T-helper 2 cell (primary cell): ENCODE data around the gene TOR4A.
A peak's percentile ranks its signal among the peaks of the same experiment; 100 is the strongest.

Experiments used
- DNase-seq, 5 experiments: peaks; one replicate each; pipeline versions ENCODE4 v3.0.0 to v3.0.0-alpha.2; 2012 to 2022

TOR4A gene

GRCh38 chr9:137273095-137273490 is 4.4 kb upstream of the TOR4A start:
- no peak for DNase-seq

GRCh38 chr9:137273611-137274320 is 3.8 kb upstream of the TOR4A start:
- DNase-seq = no peak

GRCh38 chr9:137275203-137275587 is 2.3 kb upstream of the TOR4A start:
- no peak for DNase-seq

DNA sequence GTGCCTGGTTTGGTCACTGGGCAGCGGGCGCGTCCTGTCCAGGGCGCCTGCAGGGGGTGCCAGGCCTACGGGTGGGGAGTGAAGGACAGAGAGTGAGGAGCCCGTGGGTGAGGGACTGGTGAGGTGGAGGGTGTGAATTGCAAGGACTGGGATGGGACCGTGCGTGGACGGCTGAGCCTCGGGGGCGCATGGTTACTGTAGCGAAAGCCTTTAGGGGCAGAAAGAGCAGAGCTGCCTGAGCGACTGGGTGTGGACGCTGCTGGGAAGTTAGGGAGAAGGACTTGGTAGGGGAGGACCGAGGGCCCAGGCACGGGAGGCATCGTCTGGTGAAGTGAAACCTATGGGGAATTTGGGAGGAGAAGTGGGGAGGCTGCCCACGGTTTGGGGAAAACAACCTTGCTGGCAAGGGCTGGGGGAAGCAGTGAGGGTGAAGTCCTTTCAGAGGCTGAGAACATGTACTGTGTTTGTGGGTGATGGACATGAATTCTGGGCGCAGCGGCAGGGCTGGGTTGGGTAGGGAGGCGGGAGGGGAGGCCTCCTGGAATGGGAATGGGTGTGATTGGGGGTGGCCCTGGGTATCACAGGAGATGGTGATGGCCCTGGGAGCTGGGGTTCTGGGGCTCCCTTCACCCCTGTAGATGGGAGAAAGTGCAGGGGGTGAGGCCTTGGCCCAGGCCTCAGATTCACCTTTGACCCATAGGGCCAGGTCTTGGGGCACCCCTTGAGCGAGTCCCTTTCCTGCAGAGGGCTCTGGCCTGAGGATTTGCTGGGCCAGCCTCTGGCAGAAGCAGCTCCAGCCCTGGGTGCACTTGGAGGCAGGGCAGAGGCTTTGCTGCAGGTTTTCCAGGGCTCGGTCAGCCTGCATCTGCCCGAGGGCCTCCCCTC is 1.7 kb upstream of the TOR4A start:
- DNase-seq = no peak

DNA sequence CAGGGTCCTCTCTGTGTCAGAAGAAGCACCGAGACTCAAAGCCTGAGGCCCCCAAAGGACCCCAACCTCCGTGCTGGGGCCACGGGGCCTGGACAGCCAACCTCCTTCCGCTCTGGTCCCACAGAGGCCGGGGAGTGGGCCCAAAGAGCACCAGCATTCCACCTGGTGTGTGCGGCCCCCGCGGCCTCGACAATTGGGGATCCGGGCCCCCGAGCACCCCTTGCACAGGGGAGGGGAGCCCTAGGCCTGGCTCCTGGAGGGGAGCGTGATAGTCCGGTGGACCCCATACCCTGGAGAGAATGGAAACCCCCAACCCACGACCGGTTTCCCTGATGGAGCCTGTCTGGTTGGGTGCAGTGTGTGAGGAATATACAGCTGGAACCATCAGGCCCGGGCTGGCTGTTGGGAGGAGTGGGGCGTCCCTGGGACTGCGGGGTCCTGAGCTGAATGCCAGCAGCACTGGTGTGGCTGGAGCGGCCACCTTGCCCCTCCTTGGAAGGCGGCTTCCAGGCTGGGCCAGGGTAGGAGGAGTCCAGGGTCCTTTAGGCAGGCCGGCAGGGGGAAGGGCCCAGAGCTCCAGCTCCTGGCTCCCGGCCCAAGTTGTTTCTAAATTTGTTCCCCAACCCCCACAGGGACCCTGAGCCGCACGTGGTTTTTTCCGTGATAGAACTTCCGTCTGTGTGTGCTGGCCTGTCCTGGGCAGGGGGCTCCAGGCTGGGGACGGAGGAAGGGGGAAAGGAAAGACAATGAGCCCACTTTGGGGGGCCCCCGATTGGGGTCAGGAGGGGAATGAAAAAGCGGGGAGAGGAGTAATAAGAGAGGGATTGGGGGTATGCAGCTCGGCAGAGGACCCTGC is 825 bp upstream of the TOR4A start:
- DNase-seq = no peak

DNA sequence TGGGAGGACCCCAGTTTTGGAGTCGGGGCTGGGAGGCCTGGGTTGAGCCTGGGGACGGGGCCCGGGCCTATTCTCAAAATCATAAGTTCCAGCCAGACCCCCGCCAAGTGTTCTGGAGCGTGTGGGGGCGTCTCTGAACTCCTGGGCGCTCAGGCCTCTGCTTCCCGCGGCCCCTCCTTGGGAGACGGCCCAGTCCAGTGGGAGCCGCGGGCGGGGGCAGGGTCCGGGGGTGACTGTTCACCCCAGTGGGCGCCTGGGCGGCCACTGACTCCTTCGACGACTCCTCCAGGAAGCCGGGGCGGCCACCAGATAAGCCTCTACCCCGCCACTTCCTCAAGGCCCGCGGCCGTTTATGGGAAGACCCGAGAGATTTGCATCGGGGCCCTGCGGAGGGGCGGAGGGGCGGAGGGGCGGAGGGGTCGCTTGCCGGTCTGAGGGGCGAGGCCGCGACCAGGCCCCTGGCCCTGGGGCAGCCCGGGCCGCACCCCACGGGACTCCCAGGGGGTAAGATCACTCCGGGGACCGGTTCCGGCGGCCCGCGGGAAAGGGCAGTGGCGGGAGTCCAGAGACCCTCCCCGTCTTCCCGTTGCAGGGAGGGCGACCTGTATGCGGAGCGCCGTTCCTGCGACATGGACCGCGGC is 655 bp downstream of the TOR4A start:
- DNase-seq = no peak

DNA sequence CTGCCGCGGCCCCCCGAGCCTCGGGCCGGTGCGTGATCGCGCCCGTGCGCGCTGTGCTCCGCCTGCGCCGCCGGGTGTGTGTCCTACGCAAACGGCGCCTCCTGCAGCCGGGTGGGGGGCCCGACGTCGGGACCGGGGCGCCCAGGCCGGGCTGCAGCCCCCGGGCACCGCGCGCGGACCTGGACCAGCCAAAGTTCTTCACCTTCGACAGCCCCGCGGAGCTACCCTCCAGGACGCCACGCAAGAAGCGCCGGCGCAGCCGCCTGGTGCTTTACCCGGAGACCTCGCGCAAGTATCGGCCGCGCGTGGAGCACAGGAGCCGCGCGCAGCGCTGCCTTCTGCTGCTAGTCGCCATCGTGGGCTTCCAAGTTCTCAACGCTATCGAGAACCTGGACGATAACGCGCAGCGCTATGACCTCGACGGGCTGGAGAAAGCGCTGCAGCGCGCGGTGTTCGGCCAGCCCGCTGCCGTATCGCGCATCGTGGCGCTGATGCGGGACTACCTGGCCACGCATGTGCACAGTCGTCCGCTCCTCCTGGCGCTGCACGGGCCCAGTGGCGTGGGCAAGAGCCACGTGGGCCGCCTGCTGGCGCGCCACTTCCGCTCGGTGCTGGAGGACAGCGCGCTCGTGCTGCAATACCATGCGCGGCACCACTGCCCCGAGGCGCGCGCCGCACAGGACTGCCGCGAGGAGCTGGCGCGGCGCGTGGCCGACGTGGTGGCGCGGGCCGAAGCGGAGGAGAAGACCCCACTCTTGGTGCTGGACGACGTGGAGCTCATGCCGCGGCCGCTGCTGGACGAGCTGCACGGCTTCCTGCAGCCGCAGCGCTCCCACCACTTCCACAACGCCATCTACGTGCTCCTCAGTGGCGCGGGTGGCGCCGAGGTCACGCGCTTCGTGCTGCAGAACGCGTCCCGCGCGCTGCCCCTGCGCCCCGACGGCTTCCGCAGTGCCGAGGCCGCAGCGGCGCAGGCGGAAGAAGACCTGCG is 1.5 kb downstream of the TOR4A start:
- no peak for DNase-seq

GRCh38 chr9:137279741-137280473 is 2.4 kb downstream of the TOR4A start:
- no peak for DNase-seq

DNA sequence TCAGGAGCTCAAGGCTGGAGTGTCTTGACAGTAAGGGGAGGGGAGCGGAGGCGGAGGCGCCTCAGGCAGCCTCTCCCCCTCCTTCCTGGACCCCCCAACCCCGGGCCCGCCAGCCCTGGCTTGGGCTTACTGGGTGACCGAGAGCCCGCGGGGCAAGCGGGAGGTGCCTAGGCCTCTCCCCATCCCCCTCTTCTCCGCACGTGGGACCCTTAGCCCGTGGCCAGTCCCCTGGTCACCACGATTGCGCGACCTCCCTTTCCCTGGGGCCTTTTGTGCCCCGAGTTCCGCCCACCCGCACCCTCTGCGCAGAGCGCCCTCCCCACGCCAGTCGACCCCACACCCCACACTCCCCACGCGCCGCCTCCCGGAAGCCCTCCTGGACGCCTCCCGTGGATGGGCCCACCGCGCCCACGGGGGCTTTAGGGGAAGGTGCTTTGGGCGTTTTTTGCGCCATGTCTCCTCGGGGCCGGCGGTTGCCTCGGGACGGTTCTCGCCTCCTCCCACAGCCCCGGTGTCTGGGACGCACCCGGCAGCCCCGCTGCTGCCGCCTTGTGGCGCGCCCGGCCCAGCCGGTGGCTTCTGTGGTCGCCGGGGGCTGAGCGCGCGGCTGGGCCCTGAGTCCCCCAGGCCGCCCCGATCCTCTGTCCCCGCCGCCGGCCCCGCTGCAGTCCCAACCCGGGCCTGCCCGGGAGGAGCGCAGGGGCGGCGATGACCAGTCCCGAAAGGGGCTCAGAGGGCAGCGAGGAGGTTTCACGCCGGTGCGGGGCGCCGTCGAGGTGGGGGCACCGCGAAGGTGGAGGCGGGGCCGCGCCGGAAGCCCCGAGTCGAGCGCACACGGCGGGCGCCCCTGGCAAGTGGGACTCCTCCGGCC is 3.2 kb downstream of the TOR4A start:
- DNase-seq = no peak

DNA sequence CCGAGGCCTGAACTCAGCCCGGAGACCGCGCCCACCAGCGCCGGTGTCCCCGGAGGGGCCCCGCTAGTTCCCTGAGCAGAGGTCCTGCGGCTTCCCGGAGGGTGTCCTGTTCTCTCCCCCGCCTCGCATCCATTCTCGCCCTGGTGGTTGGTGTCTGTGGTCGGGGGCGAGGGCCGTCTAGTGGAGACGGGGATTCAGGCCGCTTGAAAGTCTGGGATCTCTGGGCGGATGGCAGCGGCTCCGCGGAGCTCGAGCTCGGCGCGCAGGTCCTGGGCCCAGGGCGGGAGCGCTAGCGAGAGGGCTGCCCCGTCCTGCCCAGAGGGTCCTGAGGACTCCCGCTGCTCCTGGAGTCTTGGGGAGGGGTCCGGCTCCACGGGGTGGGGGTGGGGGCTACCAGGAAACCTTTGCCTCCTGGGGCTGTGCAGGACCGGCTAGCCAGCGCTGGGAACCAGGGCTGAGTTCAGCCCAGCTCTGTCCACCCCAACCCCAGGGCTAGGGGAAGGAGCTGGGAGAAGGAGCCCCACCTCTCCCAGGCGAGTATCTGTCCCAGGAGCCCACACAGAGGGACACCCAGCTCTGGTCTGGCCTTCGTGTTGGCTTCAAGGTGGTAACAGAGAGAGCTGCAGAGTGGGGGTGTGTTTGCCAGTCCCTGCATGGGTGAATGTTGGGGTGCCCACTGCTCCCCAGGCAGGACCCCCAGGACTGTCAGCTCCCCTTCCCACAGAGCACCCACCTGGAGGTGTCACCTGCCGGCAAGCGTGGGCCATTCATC is 4.0 kb downstream of the TOR4A start:
- DNase-seq = no peak

DNA sequence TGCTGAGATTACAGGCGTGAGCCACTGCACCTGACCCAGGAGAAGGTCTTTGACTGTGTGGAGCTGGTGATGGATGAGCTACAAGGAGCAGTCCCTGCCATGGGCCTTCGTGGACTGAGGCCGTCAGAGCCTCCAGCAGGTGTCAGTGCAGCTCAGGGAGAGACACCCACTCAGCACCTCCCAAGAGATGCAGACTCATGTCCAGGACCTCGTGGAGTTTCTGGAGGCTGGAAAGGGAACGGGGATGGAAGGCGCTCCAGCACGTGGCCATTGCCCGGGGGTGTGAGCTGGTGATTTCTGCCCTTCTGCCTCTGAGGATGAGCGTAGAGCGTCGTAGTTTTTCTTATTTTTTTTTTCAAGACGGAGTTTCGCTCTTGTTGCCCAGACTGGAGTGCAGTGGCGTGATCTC is 9.5 kb downstream of the TOR4A start:
- DNase-seq = peak in 1 of 5 experiments; percentile 41

- no peak for DNase-seq
Measured at GRCh38 chr9:137293094-137293481, 15.6 kb downstream of the TOR4A start.

DNA sequence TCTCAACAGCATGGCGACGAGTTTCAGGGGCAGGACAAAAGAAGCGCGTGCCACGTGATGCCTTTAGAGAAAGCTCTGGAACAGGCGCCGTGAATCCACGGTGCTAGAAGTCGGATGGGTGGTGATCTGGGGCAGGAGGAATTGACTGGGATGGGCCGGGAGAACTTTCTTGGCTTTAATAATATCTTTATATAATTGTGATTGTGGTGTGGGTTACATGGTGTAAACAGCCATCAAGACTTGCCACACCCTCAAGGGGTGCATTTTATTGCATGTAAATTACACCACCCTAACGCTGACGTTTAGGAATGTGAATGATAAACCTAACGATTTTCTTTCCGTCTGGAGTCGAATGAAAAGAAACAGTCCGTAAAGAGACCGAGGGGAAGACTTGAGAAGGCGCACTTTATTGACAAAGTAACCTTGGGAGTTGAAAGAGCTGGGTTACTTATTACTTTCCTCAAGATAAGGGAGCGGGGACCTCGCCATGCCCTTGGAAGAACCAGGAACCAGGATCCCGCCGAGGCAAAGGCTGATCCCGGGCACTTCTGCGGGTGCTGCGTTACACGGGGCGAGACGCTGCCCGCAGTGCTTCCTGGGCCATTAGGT is 16.1 kb downstream of the TOR4A start:
- no peak for DNase-seq

DNA sequence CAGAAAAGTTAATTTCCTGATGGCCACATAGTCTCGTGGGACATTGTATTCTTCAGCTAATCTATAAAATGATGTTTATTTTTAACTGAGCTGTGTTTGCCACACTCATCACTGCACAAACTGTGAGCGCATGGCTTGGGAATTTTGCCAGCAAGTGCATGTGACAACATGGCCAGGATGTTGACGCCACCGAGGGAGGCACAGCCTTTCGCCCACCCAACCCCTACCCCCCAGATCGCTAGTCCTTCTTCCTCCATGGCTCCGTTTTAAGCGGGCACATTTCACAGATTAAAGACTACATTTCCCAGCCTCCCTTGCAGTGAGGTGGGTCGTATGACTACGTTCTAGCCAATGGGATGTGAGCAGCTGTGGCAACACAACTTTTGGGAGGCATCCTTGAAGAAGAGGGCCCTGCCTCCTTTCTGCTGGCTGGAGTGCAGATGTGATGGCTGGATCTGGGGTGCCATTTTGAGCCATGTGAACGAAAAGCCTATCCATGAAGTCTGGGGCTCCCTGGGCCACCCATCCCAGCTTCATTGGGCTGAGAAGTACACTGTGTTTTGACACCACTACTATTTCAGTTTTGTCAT is 16.7 kb downstream of the TOR4A start:
- DNase-seq = peak in 1 of 5 experiments; percentile 59

DNA sequence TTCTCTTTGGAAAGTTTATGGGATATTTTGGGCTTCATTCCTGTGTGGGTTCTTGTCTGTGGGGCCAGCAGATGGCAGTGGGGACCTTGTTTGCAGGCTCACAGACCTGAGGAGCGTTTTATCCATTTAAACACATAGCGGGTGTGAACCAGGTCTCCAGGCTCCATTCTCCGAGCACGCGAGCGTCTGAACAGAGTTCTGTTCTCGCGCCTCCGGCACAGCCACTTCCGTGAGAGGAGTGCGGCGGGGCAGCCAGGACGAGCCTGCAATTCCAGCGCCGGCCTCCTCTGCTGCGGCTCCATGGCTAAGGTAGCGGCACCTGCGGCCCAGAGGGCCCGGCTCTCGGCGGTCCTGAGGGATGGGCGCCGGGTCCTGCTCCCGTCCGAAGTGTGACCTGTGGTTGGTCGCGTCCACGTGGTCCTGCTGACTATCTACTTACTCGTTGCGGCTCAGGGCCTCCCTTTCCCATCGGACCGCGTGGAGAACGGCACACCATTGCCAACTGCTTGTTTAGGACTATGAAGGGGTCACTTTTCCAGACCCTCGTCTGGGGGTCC is 17.2 kb downstream of the TOR4A start:
- DNase-seq = no peak

GRCh38 chr9:137295238-137295811 is 17.8 kb downstream of the TOR4A start:
- DNase-seq = peak in 3 of 5 experiments; percentile 26 to 52 (median 37)
